CD14-positive monocyte (primary cell): ENCODE data around the gene THNSL1. TPM values are rescaled to one million over a fixed set of nuclear protein-coding genes. Genes with fewer than 3 reads are reported as not detected.

Experiments
- DNase-seq, 3 donors: peaks; one replicate each; pipeline ENCODE4 v3.0.0-alpha.2; 2011 to 2022
- H2AFZ ChIP-seq: 2 replicates; pipeline ENCODE4 v1.6.0; 2012; ENCODE audit warnings: mild to moderate bottlenecking, low read depth, low read length, inconsistent platforms; ENCODE audit not compliant: insufficient read depth, poor library complexity, severe bottlenecking
- H3K27ac ChIP-seq, 2 donors: 1 replicate in 1 of 2; 2 replicates in 1 of 2; pipeline ENCODE4 v1.5.1; 2012 to 2013; ENCODE audit warnings: low read length in 2 of 2, control low read depth in 1 of 2, inconsistent platforms in 1 of 2, low read depth in 1 of 2, mild to moderate bottlenecking in 1 of 2
- H3K27me3 ChIP-seq, 2 donors: one replicate each; pipeline versions ENCODE4 v1.6.0 to v1.6.1; 2011 to 2013; ENCODE audit warnings: low read length in 2 of 2; ENCODE audit not compliant: control insufficient read depth in 2 of 2, insufficient read depth in 2 of 2
- H3K36me3 ChIP-seq, 2 donors: replicated peaks in 1 of 2; 1 replicate in 1 of 2; 2 replicates in 1 of 2; pipeline versions ENCODE4 v1.5.1 to v1.6.1; 2012 to 2013; ENCODE audit warnings: low read length in 2 of 2, control low read depth in 1 of 2, inconsistent platforms in 1 of 2, mild to moderate bottlenecking in 1 of 2; ENCODE audit not compliant: insufficient read depth in 2 of 2, control insufficient read depth in 1 of 2
- H3K4me1 ChIP-seq, 2 donors: 1 replicate in 1 of 2; 2 replicates in 1 of 2; pipeline versions ENCODE4 v1.5.1 to v1.6.1; 2012 to 2013; ENCODE audit warnings: low read length in 2 of 2, control low read depth in 1 of 2, inconsistent platforms in 1 of 2, mild to moderate bottlenecking in 1 of 2, moderate library complexity in 1 of 2; ENCODE audit not compliant: insufficient read depth in 2 of 2, control insufficient read depth in 1 of 2
- H3K4me2 ChIP-seq: replicated peaks from 2 replicates; pipeline ENCODE3; 2012; ENCODE audit warnings: low read length, moderate library complexity, mild to moderate bottlenecking; ENCODE audit not compliant: poor library complexity, severe bottlenecking; ENCODE audit errors: extremely low read depth
- H3K4me3 ChIP-seq, 3 experiments: fragments of 200-600 bp in 1 of 3; sonication (generic) in 1 of 3; replicated peaks in 1 of 3; 1 replicate in 2 of 3; 2 replicates in 1 of 3; pipeline ENCODE4 v1.5.1; 2011 to 2013; ENCODE audit warnings: low read length in 3 of 3, mild to moderate bottlenecking in 3 of 3, control low read depth in 2 of 3, low read depth in 2 of 3, inconsistent platforms in 1 of 3, moderate library complexity in 1 of 3
- H3K79me2 ChIP-seq: 2 replicates; pipeline ENCODE4 v1.6.0; 2012; ENCODE audit warnings: mild to moderate bottlenecking, control low read depth, inconsistent platforms, low read length, moderate library complexity; ENCODE audit not compliant: insufficient read depth
- H3K9ac ChIP-seq: 2 replicates; pipeline ENCODE4 v1.6.0; 2017; ENCODE audit warnings: low read length, mild to moderate bottlenecking; ENCODE audit not compliant: insufficient read depth, poor library complexity, severe bottlenecking
- H3K9me3 ChIP-seq, 2 donors: replicated peaks in 1 of 2; 1 replicate in 1 of 2; 2 replicates in 1 of 2; pipeline versions ENCODE4 v1.5.1 to v1.6.1; 2012 to 2013; ENCODE audit warnings: low read length in 2 of 2, control low read depth in 1 of 2; ENCODE audit not compliant: control insufficient read depth in 1 of 2, insufficient read depth in 1 of 2
- H4K20me1 ChIP-seq: 2 replicates; pipeline ENCODE4 v1.6.0; 2012; ENCODE audit warnings: mild to moderate bottlenecking, low read length, control low read depth, moderate library complexity; ENCODE audit not compliant: insufficient read depth
- H3K27ac Mint-ChIP-seq, 7 donors: one replicate each; pipeline ENCODE4 v1.8.0; 2020; ENCODE audit warnings: mild to moderate bottlenecking in 7 of 7, mixed read lengths in 7 of 7, moderate library complexity in 6 of 7, inconsistent platforms in 2 of 7
- H3K27me3 Mint-ChIP-seq, 3 donors: one replicate each; pipeline ENCODE4 v1.8.0; 2021 to 2022; ENCODE audit warnings: low read depth in 3 of 3, mild to moderate bottlenecking in 3 of 3, mixed read lengths in 3 of 3, moderate library complexity in 3 of 3, inconsistent platforms in 1 of 3
- H3K36me3 Mint-ChIP-seq, 2 donors: one replicate each; pipeline ENCODE4 v1.8.0; 2020; ENCODE audit warnings: mixed read lengths in 2 of 2, inconsistent platforms in 1 of 2, mild to moderate bottlenecking in 1 of 2
- H3K4me1 Mint-ChIP-seq: one replicate; pipeline ENCODE4 v1.8.0; 2020; ENCODE audit warnings: mild to moderate bottlenecking, mixed read lengths
- H3K4me3 Mint-ChIP-seq, 2 donors: one replicate each; pipeline ENCODE4 v1.8.0; 2020; ENCODE audit warnings: mild to moderate bottlenecking in 2 of 2, mixed read lengths in 2 of 2, moderate library complexity in 1 of 2
- H3K9me3 Mint-ChIP-seq, 7 donors: one replicate each; pipeline ENCODE4 v1.8.0; 2020 to 2022; ENCODE audit warnings: mixed read lengths in 7 of 7, mild to moderate bottlenecking in 6 of 7, moderate library complexity in 6 of 7, inconsistent platforms in 2 of 7
- WGBS: methylation state at CpG from one replicate; pipeline ENCODE4 v1.1.5; 2013; ENCODE audit warnings: missing lambda C conversion rate; ENCODE audit not compliant: insufficient coverage; 5-methylcytosine and 5-hydroxymethylcytosine counted together
- intact Hi-C, 2 donors: fragments of 100-400 bp; cut with micrococcal nuclease; formaldehyde crosslinking; loops; one replicate each; pipeline versions ENCODE4 v1.15.0 to v1.15.1; 2023
- polyA plus RNA-seq, 3 donors: library from polyadenylated mRNA; depleted of rRNA in 1 of 3; unstranded in 2 of 3; stranded (reverse) in 1 of 3; fragments of 300-500 nt in 2 of 3; fragments of >200 nt in 1 of 3; fragmentation: Illumina TruSeq in 2 of 3; gene quantifications; 1 replicate in 2 of 3; 2 replicates in 1 of 3; pipeline ENCODE4 v1.2.3, GENCODE V29; 2012 to 2021
- TF ChIP-seq, protein P1 (sequence below): fragments of 200-600 bp; IDR thresholded peaks from one replicate; pipeline ENCODE4 v1.8.0; 2022; ENCODE audit warnings: antibody characterized with exemption, mild to moderate bottlenecking

The THNSL1 gene
- polyA plus RNA-seq, 3 donors: 0.03 to 0.13 TPM; not detected in 1

DNA sequence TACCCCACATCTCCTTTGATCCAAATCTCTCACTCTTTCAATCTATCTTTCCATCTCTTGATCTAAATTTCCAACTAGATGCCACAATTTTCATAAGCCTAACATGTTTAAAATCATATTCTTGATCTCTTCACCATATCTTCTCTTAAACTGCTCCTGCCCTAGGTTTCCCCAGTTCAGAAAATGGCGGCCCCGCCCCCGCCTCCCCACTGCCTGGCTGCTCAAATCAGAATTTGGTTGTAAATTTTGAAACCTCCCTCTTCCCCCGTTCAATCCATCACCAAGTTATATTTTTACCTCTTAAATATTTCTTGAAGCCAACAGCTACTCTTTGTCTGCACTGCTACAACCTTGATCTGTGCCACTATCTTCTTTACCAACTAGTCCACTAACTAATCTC is 36.7 kb upstream of the THNSL1 start:
- WGBS: 94% methylated on average over 4 of the region's 4 CpGs
- DNase-seq: no peak
- H3K27me3 Mint-ChIP-seq: peaks cover 0 to 5% (median 0%) of the 10 kb centered on the region in 3 donors

DNA sequence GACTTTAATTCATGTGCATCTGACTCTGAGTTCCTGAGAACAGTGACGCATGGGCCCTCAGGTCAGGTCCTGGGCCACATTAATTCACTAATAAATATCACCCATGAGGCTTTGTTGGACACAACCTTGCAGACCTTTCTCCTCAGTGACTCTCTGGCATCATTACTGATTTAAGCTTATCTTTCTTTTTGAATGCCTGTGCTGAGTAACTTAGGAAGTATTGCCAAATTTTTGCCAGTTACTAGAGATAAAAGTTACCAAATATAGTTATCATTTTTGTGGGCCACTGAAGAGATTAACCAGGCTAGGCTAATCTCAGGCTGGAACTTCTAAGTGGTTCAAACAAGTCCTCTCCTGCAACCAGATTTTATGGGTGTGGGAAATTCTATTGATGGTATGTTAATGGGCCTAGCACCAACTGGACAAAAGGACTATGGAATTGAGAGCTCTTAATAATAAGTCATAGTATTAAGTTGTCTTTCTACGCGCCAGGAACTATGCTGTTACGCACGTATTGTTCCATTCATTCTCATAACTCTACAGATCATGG is 35.2 kb upstream of the THNSL1 start:
- no peak overlapping the region for H3K4me2 ChIP-seq
- H3K4me1 ChIP-seq: no peaks in the 10 kb centered on the region
- no peak overlapping the region for H2AFZ ChIP-seq
- Mint-ChIP-seq H3K9me3 (peaks cover 0 to 4% (median 0%) of the 10 kb centered on the region in 7 donors), H3K4me1 (no peaks in the 10 kb centered on the region), H3K4me3 (no peak overlapping the region), H3K27me3 (peaks cover 0 to 1% (median 0%) of the 10 kb centered on the region in 3 donors), H3K27ac (no peak overlapping the region), H3K36me3 (no peaks in the 10 kb centered on the region)
- no peaks in the 10 kb centered on the region for H3K27me3 ChIP-seq
- H3K4me3 ChIP-seq: no peak overlapping the region
- H3K9ac ChIP-seq: no peak overlapping the region
- no peaks in the 10 kb centered on the region for H3K36me3 ChIP-seq
- no peaks in the 10 kb centered on the region for H3K9me3 ChIP-seq
- DNase-seq: no peak
- TF ChIP-seq, protein P1, sequence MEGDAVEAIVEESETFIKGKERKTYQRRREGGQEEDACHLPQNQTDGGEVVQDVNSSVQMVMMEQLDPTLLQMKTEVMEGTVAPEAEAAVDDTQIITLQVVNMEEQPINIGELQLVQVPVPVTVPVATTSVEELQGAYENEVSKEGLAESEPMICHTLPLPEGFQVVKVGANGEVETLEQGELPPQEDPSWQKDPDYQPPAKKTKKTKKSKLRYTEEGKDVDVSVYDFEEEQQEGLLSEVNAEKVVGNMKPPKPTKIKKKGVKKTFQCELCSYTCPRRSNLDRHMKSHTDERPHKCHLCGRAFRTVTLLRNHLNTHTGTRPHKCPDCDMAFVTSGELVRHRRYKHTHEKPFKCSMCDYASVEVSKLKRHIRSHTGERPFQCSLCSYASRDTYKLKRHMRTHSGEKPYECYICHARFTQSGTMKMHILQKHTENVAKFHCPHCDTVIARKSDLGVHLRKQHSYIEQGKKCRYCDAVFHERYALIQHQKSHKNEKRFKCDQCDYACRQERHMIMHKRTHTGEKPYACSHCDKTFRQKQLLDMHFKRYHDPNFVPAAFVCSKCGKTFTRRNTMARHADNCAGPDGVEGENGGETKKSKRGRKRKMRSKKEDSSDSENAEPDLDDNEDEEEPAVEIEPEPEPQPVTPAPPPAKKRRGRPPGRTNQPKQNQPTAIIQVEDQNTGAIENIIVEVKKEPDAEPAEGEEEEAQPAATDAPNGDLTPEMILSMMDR: no peak
- no peaks in the 10 kb centered on the region for H4K20me1 ChIP-seq
- no peaks in the 10 kb centered on the region for H3K79me2 ChIP-seq
- 100% methylated on average over 1 of the region's 5 CpGs for WGBS
- no peak overlapping the region for H3K27ac ChIP-seq
- intact Hi-C loops: no loop called here

More for the DNA sequence above, 36.7 kb upstream of the THNSL1 start:
- Histone ChIP-seq H3K79me2 (no peaks in the 10 kb centered on the region), H3K4me1 (no peaks in the 10 kb centered on the region), H3K36me3 (no peaks in the 10 kb centered on the region), H3K4me2 (no peak overlapping the region), H3K27me3 (no peaks in the 10 kb centered on the region), H4K20me1 (no peaks in the 10 kb centered on the region), H3K4me3 (no peak overlapping the region), H3K27ac (no peak overlapping the region), H2AFZ (no peak overlapping the region), H3K9ac (no peak overlapping the region), H3K9me3 (no peaks in the 10 kb centered on the region)
- intact Hi-C loops: no loop called here
- no peaks in the 10 kb centered on the region for H3K36me3 Mint-ChIP-seq
- H3K4me3 Mint-ChIP-seq: no peak overlapping the region
- H3K9me3 Mint-ChIP-seq: peaks cover 0 to 4% (median 0%) of the 10 kb centered on the region in 7 donors
- H3K27ac Mint-ChIP-seq: no peak overlapping the region
- TF ChIP-seq, protein P1: no peak
- H3K4me1 Mint-ChIP-seq: no peaks in the 10 kb centered on the region
